ENCODE measurements around the gene MSX1. TPM values are rescaled to one million over a fixed set of nuclear protein-coding genes. Genes with fewer than 3 reads are reported as not detected.

MSX1 gene
- total RNA-seq, 1 experiment from 2014 or later = 4.7 TPM

- Histone ChIP-seq H3K4me1 (ENCODE audit: insufficient read depth, low read length, poor library complexity, severe bottlenecking) (peaks cover 6% of the 10 kb centered on the region), H3K27me3 (replicated peaks; ENCODE audit: insufficient read depth, low read depth, low read length, poor library complexity) (peaks cover 30% of the 10 kb centered on the region), H3K36me3 (ENCODE audit: insufficient read depth, low read length, poor library complexity, severe bottlenecking) (no peaks in the 10 kb centered on the region), H3K27ac (ENCODE audit: low read depth, low read length, poor library complexity, severe bottlenecking) (no peak overlapping the region), H3K4me3 (ENCODE audit: low read depth, low read length, poor library complexity, severe bottlenecking) (peak overlapping the region; percentile 65), H3K9me3 (ENCODE audit: low read depth, low read length, poor library complexity, severe bottlenecking) (no peaks in the 10 kb centered on the region)
- BruUV-seq (replicated peaks) = no TSS peak
- TF ChIP-seq CTCF (conservative IDR thresholded peaks at IDR 0.05; ENCODE audit: low read depth, low read length) (no peak), EZH2 (IDR thresholded peaks at IDR 0.05; ENCODE audit: borderline replicate concordance, low read depth, low read length, poor library complexity, severe bottlenecking) (no peak)
- POLR2A ChIA-PET (ENCODE audit: low non-redundant PET) = no interaction called here
- peak; percentile 44 for DNase-seq (ENCODE audit: low spot score)
- intact Hi-C loops (cut with micrococcal nuclease; ENCODE audit: unreplicated experiment) = no loop called here
- CTCF ChIA-PET = interaction anchor here (0.6 kb wide), 1 partner anchor 183 kb away, joined by 14 read pairs; no protein-coding TSS in a partner anchor
Observed at GRCh38 chr4:4860600-4861389, 1.3 kb downstream of the MSX1 start.

GRCh38 chr4:4861390-4862018 lies 2.0 kb downstream of the MSX1 start:
- Histone ChIP-seq H3K4me1 (ENCODE audit: insufficient read depth, low read length, poor library complexity, severe bottlenecking) (peaks cover 6% of the 10 kb centered on the region), H3K9me3 (ENCODE audit: low read depth, low read length, poor library complexity, severe bottlenecking) (no peaks in the 10 kb centered on the region), H3K36me3 (ENCODE audit: insufficient read depth, low read length, poor library complexity, severe bottlenecking) (no peaks in the 10 kb centered on the region), H3K4me3 (ENCODE audit: low read depth, low read length, poor library complexity, severe bottlenecking) (peak overlapping the region; percentile 65), H3K27me3 (replicated peaks; ENCODE audit: insufficient read depth, low read depth, low read length, poor library complexity) (peaks cover 30% of the 10 kb centered on the region), H3K27ac (ENCODE audit: low read depth, low read length, poor library complexity, severe bottlenecking) (no peak overlapping the region)
- POLR2A ChIA-PET (ENCODE audit: low non-redundant PET) = no interaction called here
- CTCF ChIA-PET = no interaction called here
- TF ChIP-seq EZH2 (IDR thresholded peaks at IDR 0.05; ENCODE audit: borderline replicate concordance, low read depth, low read length, poor library complexity, severe bottlenecking) (no peak), CTCF (conservative IDR thresholded peaks at IDR 0.05; ENCODE audit: low read depth, low read length) (no peak)
- intact Hi-C loops (cut with micrococcal nuclease; ENCODE audit: unreplicated experiment) = no loop called here
- BruUV-seq (replicated peaks) = TSS peak; percentile 55
- no peak for DNase-seq (ENCODE audit: low spot score)

GRCh38 chr4:4862071-4862551 lies 2.6 kb downstream of the MSX1 start:
- TF ChIP-seq EZH2 (IDR thresholded peaks at IDR 0.05; ENCODE audit: borderline replicate concordance, low read depth, low read length, poor library complexity, severe bottlenecking) = no peak
- no peak for TF ChIP-seq CTCF (conservative IDR thresholded peaks at IDR 0.05; ENCODE audit: low read depth, low read length)
- Histone ChIP-seq H3K4me3 (ENCODE audit: low read depth, low read length, poor library complexity, severe bottlenecking) (no peak overlapping the region), H3K36me3 (ENCODE audit: insufficient read depth, low read length, poor library complexity, severe bottlenecking) (no peaks in the 10 kb centered on the region), H3K27ac (ENCODE audit: low read depth, low read length, poor library complexity, severe bottlenecking) (no peak overlapping the region), H3K9me3 (ENCODE audit: low read depth, low read length, poor library complexity, severe bottlenecking) (no peaks in the 10 kb centered on the region), H3K27me3 (replicated peaks; ENCODE audit: insufficient read depth, low read depth, low read length, poor library complexity) (peaks cover 34% of the 10 kb centered on the region), H3K4me1 (ENCODE audit: insufficient read depth, low read length, poor library complexity, severe bottlenecking) (peaks cover 6% of the 10 kb centered on the region)
- ChIA-PET POLR2A (ENCODE audit: low non-redundant PET) (no interaction called here), CTCF (no interaction called here)
- intact Hi-C loops (cut with micrococcal nuclease; ENCODE audit: unreplicated experiment) = no loop called here
- no TSS peak for BruUV-seq (replicated peaks)
- no peak for DNase-seq (ENCODE audit: low spot score)
